ENCODE data around the gene IQSEC1.

Gene IQSEC1

DNA sequence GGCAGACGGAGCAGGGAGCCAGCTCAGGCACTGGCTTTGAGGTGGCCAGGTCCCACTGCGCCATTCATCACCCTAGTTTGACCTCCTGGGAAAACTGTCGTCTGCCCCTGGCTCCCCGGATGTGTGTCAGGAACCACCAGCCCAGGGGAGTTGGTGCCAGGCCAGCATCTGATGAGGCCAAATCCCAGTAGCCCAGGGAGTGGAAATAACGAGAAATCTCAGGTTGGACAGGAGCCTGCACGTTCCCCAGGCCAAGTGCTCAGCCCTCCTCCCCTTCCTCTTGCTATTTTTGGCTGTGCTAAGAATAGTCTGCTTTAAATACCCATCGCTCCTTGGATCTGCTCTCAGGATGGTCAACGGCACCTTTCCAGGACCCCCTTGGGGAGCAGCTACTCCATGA lies 138.8 kb downstream of the IQSEC1 start:
- in situ Hi-C loops (cut with MboI; ENCODE audit: low pct_unique_long_range_greater_than_20kb, low sequenced_read_pairs, unreplicated experiment) = no loop called here
- no peak for DNase-seq (ENCODE audit: low spot score)
- TF ChIP-seq CTCF (IDR thresholded peaks at IDR 0.05; ENCODE audit: extremely low read depth, insufficient read depth, missing control alignments) = no peak

- no peak for DNase-seq (ENCODE audit: low spot score)
- TF ChIP-seq CTCF (IDR thresholded peaks at IDR 0.05; ENCODE audit: extremely low read depth, insufficient read depth, missing control alignments) = no peak
- in situ Hi-C loops (cut with MboI; ENCODE audit: low pct_unique_long_range_greater_than_20kb, low sequenced_read_pairs, unreplicated experiment) = no loop called here
These were observed 139.3 kb downstream of the IQSEC1 start for GRCh38 chr3:12933901-12934300.

GRCh38 chr3:12932754-12933153 lies 140.5 kb downstream of the IQSEC1 start:
- no peak for TF ChIP-seq CTCF (IDR thresholded peaks at IDR 0.05; ENCODE audit: extremely low read depth, insufficient read depth, missing control alignments)
- in situ Hi-C loops (cut with MboI; ENCODE audit: low pct_unique_long_range_greater_than_20kb, low sequenced_read_pairs, unreplicated experiment) = no loop called here
- no peak for DNase-seq (ENCODE audit: low spot score)

GRCh38 chr3:12932347-12932746 lies 140.9 kb downstream of the IQSEC1 start:
- in situ Hi-C loops (cut with MboI; ENCODE audit: low pct_unique_long_range_greater_than_20kb, low sequenced_read_pairs, unreplicated experiment) = no loop called here
- DNase-seq (ENCODE audit: low spot score) = no peak
- no peak for TF ChIP-seq CTCF (IDR thresholded peaks at IDR 0.05; ENCODE audit: extremely low read depth, insufficient read depth, missing control alignments)

GRCh38 chr3:12931273-12931905 lies 141.8 kb downstream of the IQSEC1 start:
- no peak for DNase-seq (ENCODE audit: low spot score)
- no peak for TF ChIP-seq CTCF (IDR thresholded peaks at IDR 0.05; ENCODE audit: extremely low read depth, insufficient read depth, missing control alignments)
- in situ Hi-C loops (cut with MboI; ENCODE audit: low pct_unique_long_range_greater_than_20kb, low sequenced_read_pairs, unreplicated experiment) = no loop called here

DNA sequence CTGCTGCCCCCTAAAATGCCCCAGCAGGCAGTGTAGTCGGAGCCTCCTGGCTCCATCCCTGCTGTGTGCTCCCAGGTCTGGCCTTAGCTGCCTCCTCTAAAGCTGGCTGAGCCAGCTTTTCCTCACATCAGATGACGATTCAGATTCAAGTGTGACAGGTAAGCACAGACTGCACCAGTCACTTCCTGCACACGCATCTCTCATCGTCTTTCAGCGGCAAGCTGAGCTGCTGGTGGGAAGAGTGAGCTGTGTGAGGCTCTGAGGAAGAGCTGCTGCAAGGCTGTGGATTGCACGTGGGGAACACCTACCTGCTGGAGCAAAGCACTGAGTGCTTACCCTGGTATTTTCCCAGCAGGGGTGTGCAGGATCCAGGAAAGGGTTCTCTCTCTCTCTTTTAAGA lies 143.4 kb downstream of the IQSEC1 start:
- TF ChIP-seq CTCF (IDR thresholded peaks at IDR 0.05; ENCODE audit: extremely low read depth, insufficient read depth, missing control alignments) = no peak
- in situ Hi-C loops (cut with MboI; ENCODE audit: low pct_unique_long_range_greater_than_20kb, low sequenced_read_pairs, unreplicated experiment) = no loop called here

More for the DNA sequence above, 143.4 kb downstream of the IQSEC1 start:
- no peak for DNase-seq (ENCODE audit: low spot score)
